ENCODE results near the gene COL23A1.

GRCh38 chr5:178625679-178626483 is 35.7 kb upstream of the COL23A1 start:
- no peak for TF ChIP-seq ZNF37A (tag by site-specific recombination; IDR thresholded peaks at IDR 0.05)
- TF ChIP-seq, protein P1, sequence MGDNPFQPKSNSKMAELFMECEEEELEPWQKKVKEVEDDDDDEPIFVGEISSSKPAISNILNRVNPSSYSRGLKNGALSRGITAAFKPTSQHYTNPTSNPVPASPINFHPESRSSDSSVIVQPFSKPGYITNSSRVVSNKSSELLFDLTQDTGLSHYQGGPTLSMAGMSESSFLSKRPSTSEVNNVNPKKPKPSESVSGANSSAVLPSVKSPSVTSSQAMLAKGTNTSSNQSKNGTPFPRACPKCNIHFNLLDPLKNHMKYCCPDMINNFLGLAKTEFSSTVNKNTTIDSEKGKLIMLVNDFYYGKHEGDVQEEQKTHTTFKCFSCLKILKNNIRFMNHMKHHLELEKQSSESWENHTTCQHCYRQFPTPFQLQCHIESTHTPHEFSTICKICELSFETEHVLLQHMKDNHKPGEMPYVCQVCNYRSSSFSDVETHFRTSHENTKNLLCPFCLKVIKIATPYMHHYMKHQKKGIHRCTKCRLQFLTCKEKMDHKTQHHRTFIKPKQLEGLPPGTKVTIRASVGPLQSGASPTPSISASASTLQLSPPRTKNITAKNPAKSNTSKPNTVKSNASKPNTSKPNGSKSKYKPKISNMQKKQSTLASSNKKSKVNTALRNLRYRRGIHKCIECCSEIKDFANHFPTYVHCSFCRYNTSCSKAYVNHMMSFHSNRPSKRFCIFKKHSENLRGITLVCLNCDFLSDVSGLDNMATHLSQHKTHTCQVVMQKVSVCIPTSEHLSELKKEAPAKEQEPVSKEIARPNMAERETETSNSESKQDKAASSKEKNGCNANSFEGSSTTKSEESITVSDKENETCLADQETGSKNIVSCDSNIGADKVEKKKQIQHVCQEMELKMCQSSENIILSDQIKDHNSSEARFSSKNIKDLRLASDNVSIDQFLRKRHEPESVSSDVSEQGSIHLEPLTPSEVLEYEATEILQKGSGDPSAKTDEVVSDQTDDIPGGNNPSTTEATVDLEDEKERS (tag by site-specific recombination; IDR thresholded peaks at IDR 0.05): no peak
- TF ChIP-seq, protein P2, sequence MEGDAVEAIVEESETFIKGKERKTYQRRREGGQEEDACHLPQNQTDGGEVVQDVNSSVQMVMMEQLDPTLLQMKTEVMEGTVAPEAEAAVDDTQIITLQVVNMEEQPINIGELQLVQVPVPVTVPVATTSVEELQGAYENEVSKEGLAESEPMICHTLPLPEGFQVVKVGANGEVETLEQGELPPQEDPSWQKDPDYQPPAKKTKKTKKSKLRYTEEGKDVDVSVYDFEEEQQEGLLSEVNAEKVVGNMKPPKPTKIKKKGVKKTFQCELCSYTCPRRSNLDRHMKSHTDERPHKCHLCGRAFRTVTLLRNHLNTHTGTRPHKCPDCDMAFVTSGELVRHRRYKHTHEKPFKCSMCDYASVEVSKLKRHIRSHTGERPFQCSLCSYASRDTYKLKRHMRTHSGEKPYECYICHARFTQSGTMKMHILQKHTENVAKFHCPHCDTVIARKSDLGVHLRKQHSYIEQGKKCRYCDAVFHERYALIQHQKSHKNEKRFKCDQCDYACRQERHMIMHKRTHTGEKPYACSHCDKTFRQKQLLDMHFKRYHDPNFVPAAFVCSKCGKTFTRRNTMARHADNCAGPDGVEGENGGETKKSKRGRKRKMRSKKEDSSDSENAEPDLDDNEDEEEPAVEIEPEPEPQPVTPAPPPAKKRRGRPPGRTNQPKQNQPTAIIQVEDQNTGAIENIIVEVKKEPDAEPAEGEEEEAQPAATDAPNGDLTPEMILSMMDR (tag by site-specific recombination; IDR thresholded peaks at IDR 0.05): no peak
- TF ChIP-seq ZNF76 (tag by site-specific recombination; IDR thresholded peaks at IDR 0.05; ENCODE audit: borderline replicate concordance, low read depth): no peak
- no peak for TF ChIP-seq HOXC10 (CRISPR knock-in tag; IDR thresholded peaks at IDR 0.05)
- no peak for TF ChIP-seq ZNF571 (tag by site-specific recombination; IDR thresholded peaks at IDR 0.05)
- TF ChIP-seq, protein P3, sequence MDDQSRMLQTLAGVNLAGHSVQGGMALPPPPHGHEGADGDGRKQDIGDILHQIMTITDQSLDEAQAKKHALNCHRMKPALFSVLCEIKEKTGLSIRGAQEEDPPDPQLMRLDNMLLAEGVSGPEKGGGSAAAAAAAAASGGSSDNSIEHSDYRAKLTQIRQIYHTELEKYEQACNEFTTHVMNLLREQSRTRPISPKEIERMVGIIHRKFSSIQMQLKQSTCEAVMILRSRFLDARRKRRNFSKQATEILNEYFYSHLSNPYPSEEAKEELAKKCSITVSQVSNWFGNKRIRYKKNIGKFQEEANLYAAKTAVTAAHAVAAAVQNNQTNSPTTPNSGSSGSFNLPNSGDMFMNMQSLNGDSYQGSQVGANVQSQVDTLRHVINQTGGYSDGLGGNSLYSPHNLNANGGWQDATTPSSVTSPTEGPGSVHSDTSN (CRISPR knock-in tag; IDR thresholded peaks at IDR 0.05): no peak
- no peak for TF ChIP-seq YY1 (tag by site-specific recombination; IDR thresholded peaks at IDR 0.05)
- TF ChIP-seq, protein P4, sequence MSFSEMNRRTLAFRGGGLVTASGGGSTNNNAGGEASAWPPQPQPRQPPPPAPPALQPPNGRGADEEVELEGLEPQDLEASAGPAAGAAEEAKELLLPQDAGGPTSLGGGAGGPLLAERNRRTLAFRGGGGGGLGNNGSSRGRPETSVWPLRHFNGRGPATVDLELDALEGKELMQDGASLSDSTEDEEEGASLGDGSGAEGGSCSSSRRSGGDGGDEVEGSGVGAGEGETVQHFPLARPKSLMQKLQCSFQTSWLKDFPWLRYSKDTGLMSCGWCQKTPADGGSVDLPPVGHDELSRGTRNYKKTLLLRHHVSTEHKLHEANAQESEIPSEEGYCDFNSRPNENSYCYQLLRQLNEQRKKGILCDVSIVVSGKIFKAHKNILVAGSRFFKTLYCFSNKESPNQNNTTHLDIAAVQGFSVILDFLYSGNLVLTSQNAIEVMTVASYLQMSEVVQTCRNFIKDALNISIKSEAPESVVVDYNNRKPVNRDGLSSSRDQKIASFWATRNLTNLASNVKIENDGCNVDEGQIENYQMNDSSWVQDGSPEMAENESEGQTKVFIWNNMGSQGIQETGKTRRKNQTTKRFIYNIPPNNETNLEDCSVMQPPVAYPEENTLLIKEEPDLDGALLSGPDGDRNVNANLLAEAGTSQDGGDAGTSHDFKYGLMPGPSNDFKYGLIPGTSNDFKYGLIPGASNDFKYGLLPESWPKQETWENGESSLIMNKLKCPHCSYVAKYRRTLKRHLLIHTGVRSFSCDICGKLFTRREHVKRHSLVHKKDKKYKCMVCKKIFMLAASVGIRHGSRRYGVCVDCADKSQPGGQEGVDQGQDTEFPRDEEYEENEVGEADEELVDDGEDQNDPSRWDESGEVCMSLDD (tag by site-specific recombination; IDR thresholded peaks at IDR 0.05): no peak
- no peak for TF ChIP-seq ZNF785 (tag by site-specific recombination; IDR thresholded peaks at IDR 0.05)

Measured in HEK293 (cell line).